Lower leg skin (tissue), 4 donors: ENCODE results near the gene FEN1. TPM values are rescaled to one million over a fixed set of nuclear protein-coding genes. Genes with fewer than 3 reads are reported as not detected.

ENCODE experiments used
- DNase-seq, 2 donors: peaks; one replicate each; pipeline ENCODE4 v3.0.0-alpha.2; 2019; ENCODE audit warnings: low spot score in 2 of 2
- H3K4me3 ChIP-seq: fragments of 200-600 bp; sonication (generic); 2 replicates; pipeline ENCODE4 v1.5.1; 2017; ENCODE audit warnings: mild to moderate bottlenecking, low read depth; ENCODE audit not compliant: poor library complexity, severe bottlenecking
- POLR2A ChIP-seq, 2 donors: fragments of 450-650 bp; IDR thresholded peaks; one replicate each; pipeline ENCODE4 v1.6.1; 2016 to 2017; ENCODE audit warnings: antibody characterized with exemption in 2 of 2, mild to moderate bottlenecking in 1 of 2, moderate library complexity in 1 of 2
- WGBS, 2 donors: methylation state at CpG; one replicate each; pipeline ENCODE4 v1.1.5; 2018; 5-methylcytosine and 5-hydroxymethylcytosine counted together
- intact Hi-C: fragments of 100-400 bp; cut with DNase I; formaldehyde crosslinking; loops from one replicate; pipeline ENCODE4 v1.15.0; 2023; ENCODE audit warnings: low total_unique reads
- total RNA-seq, 4 donors: library from RNA; depleted of rRNA; stranded (reverse); fragments of >200 nt; gene quantifications; one replicate each; pipeline ENCODE4 v1.1.0, GENCODE V29; 2016
- TF ChIP-seq, protein P1 (sequence below), 3 donors: fragments of 450-650 bp; IDR thresholded peaks; one replicate each; pipeline ENCODE4 v1.5.1; 2016; ENCODE audit warnings: antibody characterized with exemption in 3 of 3, mild to moderate bottlenecking in 3 of 3, moderate library complexity in 2 of 3

The FEN1 gene
- total RNA-seq, 4 donors from 2014 or later, result 7.9 to 9.1 (median 8.8) TPM

DNA sequence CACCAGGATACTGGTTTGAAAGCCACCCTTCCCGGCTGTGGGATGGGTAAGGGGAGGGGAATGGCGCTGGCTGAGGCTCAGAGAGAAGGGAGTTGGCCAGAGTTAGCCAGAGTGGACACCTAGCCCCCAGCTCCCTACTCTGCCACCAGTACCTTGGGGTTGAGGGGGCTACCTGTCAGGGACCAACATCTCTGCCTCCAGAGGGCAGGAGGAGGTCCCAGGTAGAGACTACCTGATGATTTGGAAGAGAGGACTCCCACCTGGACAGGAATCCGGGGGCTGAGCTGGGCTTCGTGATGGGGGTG lies 36.6 kb upstream of the FEN1 start:
- no peak for DNase-seq
- H3K4me3 ChIP-seq, result no peak overlapping the region
- TF ChIP-seq, protein P1, sequence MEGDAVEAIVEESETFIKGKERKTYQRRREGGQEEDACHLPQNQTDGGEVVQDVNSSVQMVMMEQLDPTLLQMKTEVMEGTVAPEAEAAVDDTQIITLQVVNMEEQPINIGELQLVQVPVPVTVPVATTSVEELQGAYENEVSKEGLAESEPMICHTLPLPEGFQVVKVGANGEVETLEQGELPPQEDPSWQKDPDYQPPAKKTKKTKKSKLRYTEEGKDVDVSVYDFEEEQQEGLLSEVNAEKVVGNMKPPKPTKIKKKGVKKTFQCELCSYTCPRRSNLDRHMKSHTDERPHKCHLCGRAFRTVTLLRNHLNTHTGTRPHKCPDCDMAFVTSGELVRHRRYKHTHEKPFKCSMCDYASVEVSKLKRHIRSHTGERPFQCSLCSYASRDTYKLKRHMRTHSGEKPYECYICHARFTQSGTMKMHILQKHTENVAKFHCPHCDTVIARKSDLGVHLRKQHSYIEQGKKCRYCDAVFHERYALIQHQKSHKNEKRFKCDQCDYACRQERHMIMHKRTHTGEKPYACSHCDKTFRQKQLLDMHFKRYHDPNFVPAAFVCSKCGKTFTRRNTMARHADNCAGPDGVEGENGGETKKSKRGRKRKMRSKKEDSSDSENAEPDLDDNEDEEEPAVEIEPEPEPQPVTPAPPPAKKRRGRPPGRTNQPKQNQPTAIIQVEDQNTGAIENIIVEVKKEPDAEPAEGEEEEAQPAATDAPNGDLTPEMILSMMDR (IDR thresholded peaks at IDR 0.05), result no peak
- no peak for TF ChIP-seq POLR2A (IDR thresholded peaks at IDR 0.05)
- WGBS, 2 donors, result 82 to 84% methylated on average over 4 of the region's 4 CpGs
- intact Hi-C loops, result no loop called here

DNA sequence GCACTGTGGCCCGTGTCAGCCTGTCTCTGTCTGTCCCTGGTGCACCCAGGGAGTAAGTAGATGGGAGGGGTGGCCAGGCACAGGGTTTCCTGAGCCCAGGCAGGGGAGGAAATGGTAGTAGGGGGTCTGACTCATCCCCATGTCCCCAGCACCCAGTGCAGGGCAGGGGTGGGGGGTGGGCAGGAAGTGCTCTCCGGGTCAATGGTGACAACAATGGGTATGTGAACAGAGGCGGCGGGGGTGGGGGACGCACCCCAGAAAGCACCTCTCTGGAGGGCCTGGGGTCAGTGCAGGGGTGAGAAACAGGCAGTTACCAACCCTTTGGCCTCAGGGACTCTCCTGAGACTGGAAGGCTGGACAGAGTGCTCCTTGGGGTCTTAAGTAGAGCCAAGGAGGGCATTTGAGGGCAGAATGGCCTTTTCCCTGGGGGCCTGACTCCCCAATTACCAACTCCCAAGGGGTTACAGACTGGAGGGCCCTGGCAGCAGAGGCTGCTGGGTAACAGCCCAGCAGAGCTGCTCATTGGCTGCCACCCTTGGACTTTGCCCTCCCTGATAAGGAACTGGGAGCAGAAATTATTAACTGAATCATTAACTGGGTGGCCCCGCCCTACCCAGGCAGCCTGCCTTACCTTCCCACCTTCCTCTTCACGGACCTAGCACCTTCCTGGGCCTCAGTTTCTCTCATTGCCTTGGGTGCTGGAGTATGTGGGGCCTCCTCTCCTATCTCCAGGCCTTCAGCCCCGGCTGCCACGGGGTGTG lies 36.1 kb upstream of the FEN1 start:
- intact Hi-C loops, result no loop called here
- TF ChIP-seq, protein P1 (IDR thresholded peaks at IDR 0.05), result no peak
- 75 to 76% methylated on average over 6 to 9 of the region's 9 CpGs for WGBS, 2 donors
- no peak overlapping the region for H3K4me3 ChIP-seq
- no peak for DNase-seq

DNA sequence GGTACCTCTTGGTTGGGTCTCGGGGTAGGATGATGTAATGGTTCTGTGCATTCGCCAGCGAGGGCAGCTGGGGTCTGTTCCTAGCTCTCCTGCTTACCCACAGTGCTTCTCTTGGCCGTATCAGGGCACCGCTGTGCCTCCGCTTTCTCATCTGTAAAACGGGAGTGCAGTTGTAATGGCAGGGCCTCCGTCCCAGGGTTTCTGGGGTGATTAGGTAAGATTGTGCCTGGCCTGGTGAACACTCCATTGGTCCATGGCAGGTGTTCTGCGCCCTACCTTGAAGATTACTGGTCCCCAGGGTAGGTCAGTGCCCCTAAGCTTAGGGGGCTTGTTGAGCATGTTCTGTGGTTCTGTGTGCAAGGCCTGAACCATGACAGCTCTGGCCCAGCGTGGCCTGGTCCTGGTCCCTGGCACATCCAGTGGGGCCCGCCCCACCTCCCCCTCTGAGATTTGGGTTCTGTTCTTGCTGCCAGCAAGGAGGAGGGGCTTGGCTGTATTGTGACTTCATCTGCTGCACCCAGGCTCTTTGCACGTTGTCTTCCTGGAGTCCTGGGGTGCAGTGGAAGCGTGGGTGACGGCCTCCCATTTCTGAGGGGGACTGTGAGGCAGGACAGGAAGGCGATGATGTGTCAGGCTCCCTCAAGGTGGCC lies 35.4 kb upstream of the FEN1 start:
- DNase-seq, result no peak
- TF ChIP-seq, protein P1 (IDR thresholded peaks at IDR 0.05), result no peak
- TF ChIP-seq POLR2A (IDR thresholded peaks at IDR 0.05), result no peak
- 84 to 90% methylated on average over 13 to 15 of the region's 15 CpGs for WGBS, 2 donors
- no peak overlapping the region for H3K4me3 ChIP-seq
- intact Hi-C loops, result no loop called here

DNA sequence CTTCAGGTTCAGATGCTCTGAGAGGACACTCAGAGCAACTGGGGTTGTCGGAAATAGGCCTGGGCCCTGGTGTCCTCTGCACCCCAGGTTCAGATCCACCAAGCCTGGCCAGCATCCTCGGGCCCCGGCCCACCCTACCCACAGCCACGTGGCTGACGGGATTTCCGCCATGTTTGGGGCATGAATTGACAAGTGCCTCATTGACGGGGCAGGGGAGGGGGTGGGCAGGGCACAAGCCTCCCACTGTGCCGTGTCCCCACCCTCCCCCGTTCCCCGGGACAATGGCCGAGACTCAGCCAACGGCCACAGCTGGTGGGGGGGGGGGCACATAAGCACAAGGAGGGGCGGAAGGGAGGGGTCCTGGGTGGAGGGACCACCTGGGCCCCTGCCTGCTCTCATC lies 31.8 kb upstream of the FEN1 start:
- DNase-seq, result no peak
- H3K4me3 ChIP-seq, result no peak overlapping the region
- intact Hi-C loops, result no loop called here
- TF ChIP-seq, protein P1 (IDR thresholded peaks at IDR 0.05), result no peak
- TF ChIP-seq POLR2A (IDR thresholded peaks at IDR 0.05), result no peak
- 72 to 74% methylated on average over 8 to 10 of the region's 13 CpGs for WGBS, 2 donors

DNA sequence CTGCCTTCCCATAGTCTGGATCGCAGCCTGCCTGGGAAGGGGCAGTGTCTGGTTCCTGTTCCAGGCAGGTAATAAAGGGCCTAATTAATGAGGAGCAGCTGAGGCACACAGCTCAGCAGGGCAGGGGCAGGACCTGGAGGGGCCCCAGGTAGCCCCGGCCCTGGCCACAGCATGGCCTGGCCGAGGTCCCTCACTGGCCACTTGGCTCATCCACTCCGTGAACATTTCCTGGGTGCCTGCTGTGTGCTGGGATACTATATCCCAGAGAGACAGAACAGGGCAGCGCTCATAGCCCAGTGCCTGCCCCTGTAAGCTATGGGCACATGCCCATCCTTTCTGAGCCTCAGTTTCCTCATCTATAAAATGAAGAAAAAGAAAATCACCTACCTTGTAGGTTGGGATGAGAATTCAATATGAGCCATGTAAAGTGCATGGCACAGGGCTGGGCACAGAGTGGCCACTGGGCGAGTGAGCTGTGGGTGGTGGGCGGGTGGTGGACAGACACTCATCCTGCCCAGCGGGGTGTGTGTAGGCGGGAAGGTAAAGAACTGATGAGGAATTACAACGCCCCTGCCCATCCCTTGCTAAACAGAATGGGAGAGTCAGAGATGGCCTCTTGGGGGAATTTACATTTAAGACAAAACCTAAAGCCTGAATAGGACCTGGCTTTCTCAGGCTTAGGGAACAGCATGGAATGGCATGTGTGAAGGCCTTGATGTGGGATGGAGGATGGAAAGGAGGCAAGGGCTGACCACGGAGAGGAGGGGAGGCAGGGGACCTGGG lies 31.1 kb upstream of the FEN1 start:
- no peak overlapping the region for H3K4me3 ChIP-seq
- intact Hi-C loops, result no loop called here
- no peak for DNase-seq
- TF ChIP-seq, protein P1 (IDR thresholded peaks at IDR 0.05), result no peak
- no peak for TF ChIP-seq POLR2A (IDR thresholded peaks at IDR 0.05)
- 74 to 86% methylated on average over 11 of the region's 11 CpGs for WGBS, 2 donors
